NOMO-1 (cell line): Measurements from ENCODE around the gene CCNB1.
A peak's percentile ranks its signal among the peaks of the same experiment; 100 is the strongest.
"Not testable (repeated sequence)": the region's sequence is repeated elsewhere in the genome, so short reads cannot be mapped to it uniquely, and the experiment has no call there.

Experiments
- DNase-seq, 2 experiments: peaks; one replicate each; lab custom pipeline; 2025; ENCODE audit not compliant: unreplicated experiment in 2 of 2; lab: John Stamatoyannopoulos, UW

The CCNB1 gene

DNA sequence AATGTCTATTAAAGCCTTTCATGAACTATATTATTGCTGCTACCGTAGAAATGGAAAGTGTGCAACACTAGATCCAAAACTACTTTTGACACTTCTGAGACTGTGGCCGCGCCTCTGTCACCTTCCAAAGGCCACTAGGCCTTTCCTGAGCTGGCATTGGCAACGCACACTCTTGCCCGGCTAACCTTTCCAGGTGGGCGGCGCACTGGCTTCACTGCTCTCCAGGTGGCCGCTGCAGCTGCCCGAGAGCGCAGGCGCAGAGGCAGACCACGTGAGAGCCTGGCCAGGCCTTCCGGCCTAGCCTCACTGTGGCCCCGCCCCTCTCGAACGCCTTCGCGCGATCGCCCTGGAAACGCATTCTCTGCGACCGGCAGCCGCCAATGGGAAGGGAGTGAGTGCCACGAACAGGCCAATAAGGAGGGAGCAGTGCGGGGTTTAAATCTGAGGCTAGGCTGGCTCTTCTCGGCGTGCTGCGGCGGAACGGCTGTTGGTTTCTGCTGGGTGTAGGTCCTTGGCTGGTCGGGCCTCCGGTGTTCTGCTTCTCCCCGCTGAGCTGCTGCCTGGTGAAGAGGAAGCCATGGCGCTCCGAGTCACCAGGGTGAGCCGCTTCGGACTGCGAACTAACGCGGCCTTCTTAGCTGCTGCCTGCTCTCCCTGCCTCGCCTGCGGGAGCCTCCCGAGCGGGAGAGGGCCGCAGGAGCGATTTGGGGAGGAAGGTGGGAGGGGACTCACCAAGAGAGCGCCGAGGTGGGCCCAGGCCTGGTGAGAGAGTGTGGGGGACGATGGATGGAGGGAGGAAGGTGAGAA, at the start of gene CCNB1:
Gene CCNB1 (plus strand): TSS at position 465 of the 807 bp plus-strand sequence. CDS start 113 bp downstream, at position 578.
- peak; percentile 99 for DNase-seq

DNA sequence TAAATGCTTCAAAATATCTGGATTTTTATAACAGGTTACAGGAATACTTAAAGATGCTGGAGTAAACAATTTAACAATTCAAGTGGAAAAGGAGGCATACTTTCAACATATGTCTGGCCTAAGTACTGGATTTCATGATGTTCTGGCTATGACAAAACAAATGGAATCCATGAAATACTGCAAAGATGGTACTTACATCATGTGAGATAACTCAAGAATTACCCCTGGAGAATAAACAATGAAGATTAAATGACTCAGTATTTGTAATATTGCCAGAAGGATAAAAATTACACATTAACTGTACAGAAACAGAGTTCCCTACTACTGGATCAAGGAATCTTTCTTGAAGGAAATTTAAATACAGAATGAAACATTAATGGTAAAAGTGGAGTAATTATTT, 37.5 kb upstream of the CCNB1 start:
- DNase-seq = no peak

DNA sequence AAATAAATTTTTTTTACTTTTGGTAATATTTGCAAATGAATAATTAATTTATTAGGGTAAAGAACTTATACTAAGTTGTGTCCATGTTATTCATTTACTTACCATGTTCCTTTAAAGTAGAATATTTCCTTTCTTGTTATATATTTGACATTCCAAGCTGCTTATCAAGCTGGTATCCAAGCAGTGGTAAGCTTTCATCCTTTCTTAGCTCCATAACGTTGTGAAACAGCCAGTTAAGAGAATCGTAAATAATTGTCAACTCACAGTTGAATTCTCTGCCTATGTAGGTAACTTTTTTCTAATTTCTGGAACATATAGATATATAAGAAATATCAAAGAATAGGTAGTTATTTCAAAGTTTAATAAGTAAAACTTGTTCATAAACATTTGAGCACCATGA, 36.7 kb upstream of the CCNB1 start:
- no peak for DNase-seq

DNA sequence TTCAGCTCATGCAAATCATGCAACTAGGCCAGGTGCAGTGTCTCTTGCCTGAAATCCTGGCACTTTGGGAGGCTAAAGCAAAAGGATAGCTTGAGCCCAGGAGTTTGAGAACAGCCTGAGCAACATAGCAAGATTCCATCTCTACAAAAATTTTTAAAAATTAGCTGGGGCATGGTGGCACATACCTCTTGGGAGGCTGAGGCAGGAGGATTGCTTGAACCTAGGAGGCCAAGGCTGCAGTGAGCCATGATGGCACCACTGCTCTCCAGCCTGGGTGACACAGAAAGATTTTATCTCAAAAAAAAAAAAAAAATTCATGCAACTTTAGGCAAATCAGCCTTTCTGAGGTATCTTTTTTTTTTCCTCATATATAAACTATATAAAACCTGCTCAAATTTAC, 35.6 kb upstream of the CCNB1 start:
- no peak for DNase-seq

DNA sequence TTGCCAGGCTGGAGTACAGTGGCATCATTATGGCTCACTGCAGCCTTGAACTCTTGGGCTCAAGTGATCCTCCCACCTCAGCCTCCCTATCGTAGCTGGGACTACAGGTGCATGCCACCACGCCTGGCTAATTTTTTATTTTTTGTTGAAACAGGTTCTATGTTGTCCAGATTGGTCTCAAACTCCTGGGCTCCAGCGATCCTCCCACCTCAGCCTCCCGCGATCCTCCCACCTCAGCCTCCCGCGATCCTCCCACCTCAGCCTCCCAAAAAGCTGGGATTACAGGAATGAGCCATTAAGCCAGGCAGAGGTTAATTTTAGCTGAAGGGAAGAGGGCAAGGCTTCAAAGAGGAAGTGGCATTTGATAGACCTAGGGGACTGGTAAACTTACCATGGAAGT, 32.8 kb upstream of the CCNB1 start:
- DNase-seq = no peak

DNA sequence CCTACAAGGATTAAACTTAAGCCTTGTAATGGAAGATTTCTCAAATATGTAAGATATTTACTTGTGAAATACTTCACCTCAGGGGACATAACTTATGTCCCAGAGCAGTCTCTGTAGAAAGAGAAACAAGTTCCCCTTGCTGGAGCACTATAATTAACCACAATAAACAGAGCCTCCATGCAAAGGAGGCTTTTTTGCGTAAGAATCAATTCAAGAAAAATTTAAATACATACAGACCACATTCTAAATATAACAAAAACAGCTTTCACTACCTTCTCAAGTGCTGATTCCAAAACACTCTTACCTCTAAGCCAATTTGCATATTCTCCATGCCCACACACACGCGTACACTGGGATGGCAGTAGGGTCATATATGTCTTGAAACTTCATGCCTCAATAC, 30.7 kb upstream of the CCNB1 start:
- DNase-seq = peak; percentile 11 to 88

DNA sequence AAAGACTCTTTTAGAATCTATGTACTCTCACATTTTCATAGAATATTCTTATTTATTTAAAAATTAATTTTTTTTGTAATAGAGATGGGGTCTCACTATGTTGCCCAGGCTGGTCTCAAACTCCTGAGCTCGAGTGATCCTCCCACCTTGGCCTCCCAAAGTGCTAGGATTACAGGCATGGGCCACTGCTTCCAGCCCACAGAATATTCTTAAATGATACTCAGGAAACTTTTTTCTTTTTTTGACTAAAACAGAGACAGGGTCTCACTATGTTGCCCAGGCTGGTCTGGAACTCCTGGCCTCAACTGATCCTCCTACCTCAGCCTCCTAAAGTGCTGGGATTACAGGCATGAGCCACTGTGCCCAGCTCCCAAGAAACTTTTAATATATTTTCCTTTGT, 29.7 kb upstream of the CCNB1 start:
- DNase-seq = not testable (repeated sequence)

DNA sequence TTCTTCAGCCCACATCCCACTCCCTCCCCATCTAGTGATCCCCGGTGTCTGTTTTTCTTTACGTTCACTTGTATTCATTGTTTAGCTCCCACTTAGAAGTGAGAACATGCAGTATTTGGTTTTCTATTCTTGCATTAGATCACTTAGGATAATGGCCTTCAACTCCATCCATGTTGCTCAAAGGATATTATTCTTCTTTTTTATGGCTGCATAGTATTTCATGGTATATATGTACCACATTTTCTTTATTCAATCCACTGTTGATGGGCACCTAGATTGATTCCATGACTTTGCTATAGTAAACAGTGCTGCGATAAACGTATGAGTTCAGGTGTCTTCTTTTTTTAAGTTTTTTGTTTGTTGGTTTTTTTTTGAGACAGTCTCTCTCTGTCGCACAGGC, 29.1 kb upstream of the CCNB1 start:
- DNase-seq = no peak

DNA sequence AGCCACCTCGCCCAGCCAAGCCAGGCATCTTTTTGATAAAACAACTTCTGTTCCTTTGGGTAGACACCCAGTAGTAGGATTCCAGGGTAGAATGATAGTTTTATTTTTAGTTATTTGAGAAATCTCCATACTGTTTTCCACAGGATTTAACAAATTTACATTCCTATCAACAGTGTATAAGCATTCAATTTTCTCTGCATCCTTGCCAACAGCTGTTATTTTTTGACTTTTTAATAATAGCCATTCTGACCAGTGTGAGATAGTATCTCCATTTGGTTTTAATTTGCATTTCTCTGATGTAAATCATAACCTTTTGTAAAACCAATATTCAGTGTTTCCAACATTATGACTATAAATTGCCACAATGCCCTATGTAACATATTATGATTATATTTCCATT, 28.2 kb upstream of the CCNB1 start:
- DNase-seq = no peak

DNA sequence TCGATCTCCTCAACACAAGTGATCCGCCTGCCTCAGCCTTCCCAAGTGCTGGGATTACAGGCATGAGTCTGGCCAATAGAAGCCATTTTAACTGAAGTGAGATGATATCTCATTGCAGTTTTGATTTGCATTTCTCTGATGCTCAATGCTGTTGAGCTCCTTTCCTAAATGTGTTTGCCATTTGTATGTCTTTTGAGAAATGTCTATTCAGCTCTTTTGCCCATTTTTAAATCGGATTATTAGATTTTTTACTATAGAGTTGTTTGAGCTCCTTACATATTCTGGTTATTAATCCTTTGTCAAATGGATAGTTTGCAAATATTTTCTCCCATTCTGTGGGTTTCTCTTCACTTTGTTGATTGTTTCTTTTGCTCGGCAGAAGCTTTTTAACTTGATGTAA, 26.7 kb upstream of the CCNB1 start:
- not testable (repeated sequence) for DNase-seq

DNA sequence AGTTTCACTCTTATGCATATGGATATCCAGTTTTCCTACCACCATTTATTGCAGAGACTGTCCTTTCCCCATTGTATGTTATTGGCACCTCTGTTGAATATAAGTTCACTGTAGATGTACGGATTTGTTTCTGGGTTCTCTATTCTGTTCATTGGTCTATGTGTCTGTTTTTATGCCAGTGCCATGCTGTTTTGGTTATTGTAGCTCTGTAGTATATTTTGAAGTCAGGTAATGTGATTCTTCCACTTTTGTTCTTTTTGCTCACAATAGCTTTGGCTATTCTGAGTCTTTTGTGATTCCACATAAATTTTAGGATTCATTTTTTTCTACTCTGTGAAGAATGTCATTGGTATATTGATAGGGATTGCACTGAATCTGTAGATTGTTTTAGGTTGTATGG, 26.1 kb upstream of the CCNB1 start:
- DNase-seq = no peak

DNA sequence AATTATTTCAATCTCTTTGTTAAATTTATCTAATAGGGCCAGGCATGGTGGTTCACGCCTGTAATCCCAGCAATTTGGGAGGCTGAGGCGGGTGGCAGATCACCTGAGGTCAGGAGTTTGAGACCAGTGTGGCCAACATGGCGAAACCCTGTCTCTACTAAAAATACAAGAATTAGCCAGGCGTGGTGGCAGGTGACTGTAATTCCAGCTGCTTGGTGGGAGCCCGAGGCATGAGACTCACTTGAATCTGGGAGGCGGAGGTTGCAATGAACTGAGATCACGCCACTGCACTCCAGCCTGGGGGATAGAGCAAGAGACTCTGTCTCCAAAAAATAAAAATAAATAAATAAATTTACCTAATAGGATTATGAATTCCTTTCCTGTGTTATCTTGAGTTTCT, 18.4 kb upstream of the CCNB1 start:
- not testable (repeated sequence) for DNase-seq

DNA sequence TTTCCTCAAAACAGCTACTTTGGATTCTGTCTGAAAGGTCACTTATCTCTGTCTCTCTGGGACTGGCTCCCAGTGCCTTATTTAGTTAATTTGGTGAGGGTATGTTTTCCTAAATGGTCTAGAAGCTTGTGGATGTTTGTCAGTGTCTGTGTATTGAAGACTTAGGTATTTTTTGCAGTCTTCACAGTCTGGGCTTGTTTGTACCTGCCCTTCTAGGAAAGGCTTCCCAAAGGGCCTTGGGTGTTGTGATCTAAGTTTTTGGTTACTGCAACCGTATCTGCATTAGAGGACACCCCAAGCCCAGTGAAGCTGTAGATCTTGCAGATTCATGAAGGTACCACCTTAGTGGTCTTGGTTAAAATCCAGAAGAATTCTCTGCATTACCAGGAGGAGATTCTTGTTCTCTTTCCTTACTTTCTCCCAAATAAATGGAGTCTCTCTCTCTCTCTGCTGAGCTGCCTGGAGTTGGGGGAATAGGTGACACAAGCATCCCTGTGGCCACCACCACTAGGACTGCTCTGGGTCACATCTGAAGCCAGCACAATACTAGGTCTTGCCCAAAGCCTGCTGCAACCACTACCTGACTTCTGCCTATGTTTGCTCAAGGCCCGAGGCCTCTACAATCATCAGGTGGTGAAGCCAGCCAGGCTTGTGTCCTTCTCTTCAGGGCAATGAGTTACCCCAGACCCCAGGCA, 17.8 kb upstream of the CCNB1 start:
- DNase-seq = no peak

DNA sequence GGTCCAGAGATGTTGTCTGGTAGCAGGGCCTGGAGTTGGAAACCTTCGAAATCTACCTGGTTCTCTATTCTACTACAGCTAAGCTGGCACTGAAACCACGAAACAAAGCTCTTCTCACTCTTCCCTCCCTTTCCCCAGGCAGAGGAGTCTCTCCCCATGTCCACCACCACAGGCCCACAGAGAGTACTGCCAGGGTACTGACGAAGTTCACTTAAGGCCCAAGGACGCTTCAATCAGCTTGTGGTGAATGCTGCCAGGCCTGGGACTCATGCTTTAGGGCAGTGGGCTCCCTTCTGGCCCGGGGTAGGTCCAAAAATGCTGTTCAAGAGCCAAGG, 17.3 kb upstream of the CCNB1 start:
- no peak for DNase-seq

DNA sequence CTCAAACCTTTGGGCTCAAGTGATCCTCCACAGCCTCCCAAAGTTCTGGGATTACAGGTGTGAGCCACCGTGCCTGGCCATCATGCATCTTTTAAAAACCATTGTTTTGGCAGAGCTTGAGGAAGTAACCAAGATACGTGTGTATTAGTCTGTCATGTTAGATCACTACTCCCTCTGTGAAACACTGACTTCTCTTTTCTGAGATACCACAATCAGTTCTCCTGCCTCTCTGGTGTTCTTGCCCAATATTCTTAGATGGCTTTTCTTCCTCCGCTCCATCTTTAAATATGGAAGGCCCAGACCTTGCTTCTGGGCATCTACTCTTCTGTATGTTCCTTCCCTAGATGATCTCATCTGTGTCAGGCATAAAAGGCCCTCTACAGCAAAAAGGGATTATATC, 14.2 kb upstream of the CCNB1 start:
- DNase-seq = peak; percentile 41 to 88

DNA sequence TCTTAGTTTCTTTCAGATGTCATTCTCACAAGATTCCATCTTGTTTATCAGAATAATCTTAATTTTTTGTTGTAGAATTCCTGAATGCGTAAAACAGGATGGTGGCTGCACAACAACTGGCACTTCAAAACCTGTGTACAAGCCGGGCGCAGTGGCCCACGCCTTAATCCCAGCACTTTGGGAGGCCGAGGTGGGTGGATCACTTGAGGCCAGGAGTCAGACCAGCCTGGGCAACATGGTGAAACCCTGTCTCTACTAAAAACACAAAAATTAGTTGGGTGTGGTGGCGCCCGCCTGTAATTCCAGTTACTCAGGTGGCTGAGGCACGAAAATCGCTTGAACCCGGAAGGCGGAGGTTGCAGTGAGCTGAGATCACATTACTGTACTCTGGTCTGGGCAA, 10.5 kb upstream of the CCNB1 start:
- DNase-seq = no peak

DNA sequence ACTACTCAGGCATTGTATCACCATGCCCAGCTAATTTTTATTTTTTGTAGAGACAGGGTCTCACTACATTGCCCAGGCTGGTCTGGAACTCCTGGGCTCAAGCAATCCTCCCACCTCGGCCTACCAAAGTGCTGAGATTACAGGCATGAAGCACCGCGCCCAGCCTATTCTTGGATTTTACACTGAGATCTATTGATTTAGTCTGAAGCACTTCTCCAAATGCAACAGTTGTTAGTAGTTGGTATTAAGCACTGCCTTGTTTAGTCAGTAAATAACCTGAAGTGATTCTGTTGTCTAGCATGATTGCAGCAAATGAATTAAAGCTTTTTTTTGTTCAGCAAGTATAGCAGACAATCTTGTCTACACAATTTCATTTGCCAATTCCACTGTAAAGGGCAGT, 8.9 kb upstream of the CCNB1 start:
- no peak for DNase-seq

DNA sequence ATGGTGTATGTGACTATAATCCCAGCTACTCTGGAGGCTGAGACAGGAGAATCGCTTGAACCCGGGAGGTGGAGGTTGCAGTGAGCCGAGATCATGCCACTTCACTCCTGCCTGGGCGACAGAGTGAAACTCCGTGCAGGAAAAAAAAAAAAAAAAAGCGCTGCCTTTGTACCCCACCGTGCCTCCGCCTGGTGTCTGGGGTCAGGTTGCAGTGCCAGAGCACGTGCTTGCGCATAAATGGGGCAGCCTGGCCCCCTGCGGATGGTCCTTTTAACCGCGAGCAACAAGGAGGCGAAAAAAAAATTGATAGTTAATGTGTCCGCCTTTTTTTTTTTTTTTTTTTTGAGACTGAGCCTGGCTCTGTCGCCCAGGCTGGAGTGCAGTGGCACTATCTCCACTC, 6.3 kb upstream of the CCNB1 start:
- no peak for DNase-seq

DNA sequence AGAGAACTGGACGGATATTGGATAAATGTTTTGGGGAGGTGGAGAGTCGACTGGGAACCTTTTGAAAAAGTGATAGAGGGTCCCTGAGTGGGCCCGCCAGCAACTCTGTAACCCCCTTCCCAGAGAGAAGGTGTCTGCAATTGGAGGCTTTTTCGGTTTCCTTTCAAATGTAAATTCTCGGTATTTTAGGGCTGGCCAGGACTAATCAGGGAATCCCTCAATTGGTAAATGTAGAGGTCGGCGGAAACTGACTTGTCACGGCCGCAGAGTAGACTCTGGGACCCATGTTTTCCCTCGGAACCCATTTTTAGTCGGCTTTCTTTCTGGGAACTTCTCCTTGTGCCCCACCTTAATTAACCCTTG, 524 bp downstream of the CCNB1 start:
- no peak for DNase-seq

DNA sequence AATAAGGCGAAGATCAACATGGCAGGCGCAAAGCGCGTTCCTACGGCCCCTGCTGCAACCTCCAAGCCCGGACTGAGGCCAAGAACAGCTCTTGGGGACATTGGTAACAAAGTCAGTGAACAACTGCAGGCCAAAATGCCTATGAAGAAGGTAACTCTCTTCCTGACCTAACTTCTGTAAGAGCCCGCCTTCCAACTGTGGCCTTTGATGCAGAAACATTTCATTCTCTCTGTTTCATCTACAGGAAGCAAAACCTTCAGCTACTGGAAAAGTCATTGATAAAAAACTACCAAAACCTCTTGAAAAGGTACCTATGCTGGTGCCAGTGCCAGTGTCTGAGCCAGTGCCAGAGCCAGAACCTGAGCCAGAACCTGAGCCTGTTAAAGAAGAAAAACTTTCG, 979 bp downstream of the CCNB1 start:
- peak in 1 of 2 experiments; percentile 3 for DNase-seq

DNA sequence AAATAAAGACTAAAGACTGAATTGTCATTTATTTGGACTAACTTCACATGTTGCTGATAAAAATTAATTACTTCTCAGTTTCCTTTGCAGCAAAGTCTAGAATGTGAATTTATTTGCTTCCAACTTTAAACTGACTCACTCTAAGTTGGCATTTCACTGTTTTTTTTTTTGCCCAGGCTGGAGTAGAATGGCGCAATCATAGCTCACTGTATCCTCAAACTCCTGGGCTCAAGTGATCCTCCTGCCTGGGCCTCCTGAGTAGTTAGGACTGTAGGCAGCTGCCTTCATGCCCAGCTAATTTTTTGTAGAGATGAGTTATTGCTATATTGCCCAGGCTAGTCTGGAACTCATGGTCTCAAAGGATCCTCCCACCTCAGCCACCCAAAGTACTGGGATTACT, 3.5 kb downstream of the CCNB1 start:
- DNase-seq = no peak

DNA sequence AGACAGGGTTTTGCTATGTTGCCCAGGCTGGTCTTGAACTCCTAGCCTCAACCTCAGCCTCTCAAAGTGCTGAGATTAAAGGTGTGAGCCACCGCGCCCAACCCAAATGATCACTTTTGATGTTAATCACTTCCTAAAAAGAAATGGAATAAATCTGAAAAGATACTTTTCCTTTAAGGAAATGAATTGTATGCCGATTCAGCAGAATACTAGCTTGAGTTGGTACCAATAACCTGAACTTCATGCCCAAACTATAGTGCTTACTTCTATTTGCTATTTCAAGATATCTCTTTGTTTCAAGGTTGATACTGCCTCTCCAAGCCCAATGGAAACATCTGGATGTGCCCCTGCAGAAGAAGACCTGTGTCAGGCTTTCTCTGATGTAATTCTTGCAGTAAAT, 4.0 kb downstream of the CCNB1 start:
- no peak for DNase-seq
